ENCODE data around the gene RSU1.

The RSU1 gene

GRCh38 chr10:16602104-16602775, 215.0 kb downstream of the RSU1 start:
- CTCF ChIA-PET: no interaction called here
- POLR2A ChIA-PET (ENCODE audit: low non-redundant PET): no interaction called here
- H3K27ac ChIP-seq: no peak overlapping the region

GRCh38 chr10:16599662-16600061, 217.6 kb downstream of the RSU1 start:
- POLR2A ChIA-PET (ENCODE audit: low non-redundant PET): no interaction called here
- no peak for TF ChIP-seq CTCF (conservative IDR thresholded peaks at IDR 0.05; ENCODE audit: low read depth)
- CTCF ChIA-PET: no interaction called here
- no peak overlapping the region for H3K27ac ChIP-seq
- DNase-seq (ENCODE audit: low spot score): no peak

More at GRCh38 chr10:16602104-16602775, 215.0 kb downstream of the RSU1 start:
- no peak for DNase-seq (ENCODE audit: low spot score)
- no peak for TF ChIP-seq CTCF (conservative IDR thresholded peaks at IDR 0.05; ENCODE audit: low read depth)

- CTCF ChIA-PET: no interaction called here
- DNase-seq (ENCODE audit: low spot score): no peak
These were observed 219.6 kb downstream of the RSU1 start for GRCh38 chr10:16597656-16598055.

GRCh38 chr10:16592378-16592777, 224.8 kb downstream of the RSU1 start:
- DNase-seq (ENCODE audit: low spot score): no peak
- CTCF ChIA-PET: no interaction called here
- TF ChIP-seq CTCF (conservative IDR thresholded peaks at IDR 0.05; ENCODE audit: low read depth): no peak
- POLR2A ChIA-PET (ENCODE audit: low non-redundant PET): no interaction called here
- no peak overlapping the region for H3K27ac ChIP-seq

More at GRCh38 chr10:16597656-16598055, 219.6 kb downstream of the RSU1 start:
- no peak overlapping the region for H3K27ac ChIP-seq
- POLR2A ChIA-PET (ENCODE audit: low non-redundant PET): no interaction called here
- TF ChIP-seq CTCF (conservative IDR thresholded peaks at IDR 0.05; ENCODE audit: low read depth): no peak

- no peak overlapping the region for H3K27ac ChIP-seq
- no peak for TF ChIP-seq CTCF (conservative IDR thresholded peaks at IDR 0.05; ENCODE audit: low read depth)
- ChIA-PET POLR2A (ENCODE audit: low non-redundant PET) (no interaction called here), CTCF (no interaction called here)
- DNase-seq (ENCODE audit: low spot score): no peak
These were observed 230.7 kb downstream of the RSU1 start for GRCh38 chr10:16586358-16587138.

- TF ChIP-seq CTCF (conservative IDR thresholded peaks at IDR 0.05; ENCODE audit: low read depth): no peak
- H3K27ac ChIP-seq: no peak overlapping the region
- DNase-seq (ENCODE audit: low spot score): no peak
- ChIA-PET CTCF (interaction anchor here (0.7 kb wide), 1 partner anchor 355 kb away, joined by 3 read pairs; no protein-coding TSS in a partner anchor), POLR2A (ENCODE audit: low non-redundant PET) (no interaction called here)
These were observed 232.1 kb downstream of the RSU1 start for GRCh38 chr10:16585103-16585502.

All from RWPE1 (cell line).